A549 treated with RU486 at 1 μM for 4 hours (cell line): ENCODE measurements around the gene PLCB3. TPM values are rescaled to one million over a fixed set of nuclear protein-coding genes. Genes with fewer than 3 reads are reported as not detected.

ENCODE experiments used
- total RNA-seq: library from RNA; stranded (reverse); fragments of 200-300 nt; extraction: Qiagen RNA extraction; gene quantifications from 5 replicates; pipeline ENCODE4 v1.2.3, GENCODE V29; 2022; ENCODE audit warnings: low read depth

The PLCB3 gene
- total RNA-seq, 1 experiment from 2014 or later = 21.4 TPM

DNA sequence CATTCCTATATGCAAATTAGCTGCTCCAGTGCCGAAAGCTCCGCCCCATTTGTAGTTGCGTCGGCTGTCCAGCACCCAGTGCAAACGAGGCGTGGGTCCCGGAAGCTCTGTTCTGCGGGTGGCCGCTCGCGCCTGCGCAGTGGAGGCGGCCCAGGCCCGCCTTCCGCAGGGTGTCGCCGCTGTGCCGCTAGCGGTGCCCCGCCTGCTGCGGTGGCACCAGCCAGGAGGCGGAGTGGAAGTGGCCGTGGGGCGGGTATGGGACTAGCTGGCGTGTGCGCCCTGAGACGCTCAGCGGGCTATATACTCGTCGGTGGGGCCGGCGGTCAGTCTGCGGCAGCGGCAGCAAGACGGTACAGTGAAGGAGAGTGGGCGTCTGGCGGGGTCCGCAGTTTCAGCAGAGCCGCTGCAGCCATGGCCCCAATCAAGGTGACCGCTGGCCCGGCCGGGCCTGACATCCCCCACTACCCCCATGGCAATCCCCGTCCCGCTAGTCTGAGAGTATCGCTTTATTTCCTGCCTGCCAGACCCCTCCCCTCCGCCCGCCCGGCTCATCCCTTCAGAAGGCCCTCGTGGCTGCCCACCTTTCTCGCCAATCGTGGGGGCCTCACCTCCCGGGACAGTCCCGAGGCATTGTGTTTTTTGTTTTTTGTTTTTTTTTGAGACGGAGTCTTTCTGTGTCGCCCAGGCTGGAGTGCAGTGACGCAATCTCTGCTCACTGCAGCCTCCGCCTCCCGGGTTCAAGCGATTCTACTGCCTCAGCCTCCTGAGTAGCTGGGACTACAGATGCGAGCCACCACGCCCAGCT, 66.8 kb downstream of the PLCB3 start, which contains the start of gene PRDX5:
PRDX5 (plus strand) TSS at position 161 of the 805 bp plus-strand sequence; CDS start at position 256, 95 bp downstream.

Other genes starting within 250 kb of the PLCB3 start
- 0.05 to 0.07 TPM (median 0.06 TPM) in 3 of 5 replicates, not detected in the others for gene FLRT1, start 215.6 kb upstream of the PLCB3 start, total RNA-seq
- gene MACROD1, start 85.4 kb upstream of the PLCB3 start, total RNA-seq = 8.8 to 17.0 TPM (median 12.8 TPM) in 5 replicates
- 234 to 268 TPM (median 258 TPM) in 5 replicates for gene STIP1, start 65.4 kb upstream of the PLCB3 start, total RNA-seq
- gene FERMT3, start 44.8 kb upstream of the PLCB3 start, total RNA-seq = 1.0 to 3.1 TPM (median 1.7 TPM) in 5 replicates
- gene TRPT1, start 25.3 kb upstream of the PLCB3 start, total RNA-seq = 16.8 to 27.5 TPM (median 24.3 TPM) in 5 replicates
- gene NUDT22, start 25.3 kb upstream of the PLCB3 start, total RNA-seq = 29.7 to 43.8 TPM (median 32.1 TPM) in 5 replicates
- 15.4 to 22.6 TPM (median 19.5 TPM) in 5 replicates for gene DNAJC4, start 21.0 kb upstream of the PLCB3 start, total RNA-seq
- gene VEGFB, start 16.9 kb upstream of the PLCB3 start, total RNA-seq = 35.4 to 59.8 TPM (median 51.1 TPM) in 5 replicates
- gene FKBP2, start 10.4 kb upstream of the PLCB3 start, total RNA-seq = 128 to 139 TPM (median 132 TPM) in 5 replicates
- 237 to 395 TPM (median 394 TPM) in 5 replicates for gene PPP1R14B, start 4.6 kb upstream of the PLCB3 start, total RNA-seq
- 78.0 to 107 TPM (median 94.9 TPM) in 5 replicates for gene BAD, start 33.1 kb downstream of the PLCB3 start, total RNA-seq
- 28.5 to 53.9 TPM (median 46.0 TPM) in 5 replicates for gene GPR137, start 34.3 kb downstream of the PLCB3 start, total RNA-seq
- gene KCNK4, start 39.8 kb downstream of the PLCB3 start, total RNA-seq = 0.21 TPM in 1 of 5 replicates, not detected in the others
- 2.4 to 2.8 TPM (median 2.7 TPM) in 5 replicates for gene CATSPERZ, start 48.8 kb downstream of the PLCB3 start, total RNA-seq
- 40.8 to 70.7 TPM (median 67.3 TPM) in 5 replicates for gene ESRRA, start 54.0 kb downstream of the PLCB3 start, total RNA-seq
- gene TRMT112, start 66.0 kb downstream of the PLCB3 start, total RNA-seq = 402 to 483 TPM (median 442 TPM) in 5 replicates
- 376 to 487 TPM (median 476 TPM) in 5 replicates for gene PRDX5, start 66.6 kb downstream of the PLCB3 start, total RNA-seq
- gene CCDC88B, start 88.7 kb downstream of the PLCB3 start, total RNA-seq = 9.8 to 13.4 TPM (median 12.1 TPM) in 5 replicates
- gene RPS6KA4, start 107.6 kb downstream of the PLCB3 start, total RNA-seq = 53.6 to 72.2 TPM (median 60.9 TPM) in 5 replicates